Hematopoietic multipotent progenitor cell treated with erythropoietin and hydrocortisone succinate and interleukin-3 and kit ligand, for 8 days (in vitro differentiated cells): ENCODE data around the gene TMEM156.
A peak's percentile ranks its signal among the peaks of the same experiment; 100 is the strongest.
"Not testable (repeated sequence)": the region's sequence is repeated elsewhere in the genome, so short reads cannot be mapped to it uniquely, and the experiment has no call there.

Experiments used
- DNase-seq: peaks from one replicate; pipeline ENCODE4 v3.0.0-alpha.2; 2015

TMEM156 gene

GRCh38 chr4:39043058-39043860, 11.1 kb upstream of the TMEM156 start:
- DNase-seq = peak; percentile 8

- DNase-seq = no peak
Measured at GRCh38 chr4:39042366-39042765, 10.2 kb upstream of the TMEM156 start.

- DNase-seq = no peak
Measured at GRCh38 chr4:39039108-39039507, 6.9 kb upstream of the TMEM156 start.

GRCh38 chr4:39037941-39038340, 5.7 kb upstream of the TMEM156 start:
- no peak for DNase-seq

GRCh38 chr4:39037491-39037825, 5.2 kb upstream of the TMEM156 start:
- no peak for DNase-seq

GRCh38 chr4:39036172-39036571, 4.0 kb upstream of the TMEM156 start:
- no peak for DNase-seq

- not testable (repeated sequence) for DNase-seq
Measured at GRCh38 chr4:39031590-39032020, 604 bp downstream of the TMEM156 start.

GRCh38 chr4:39030725-39031124, 1.5 kb downstream of the TMEM156 start:
- DNase-seq = no peak

- no peak for DNase-seq
Measured at GRCh38 chr4:39029752-39030694, 2.2 kb downstream of the TMEM156 start.

- no peak for DNase-seq
Measured at GRCh38 chr4:39026096-39026495, 6.1 kb downstream of the TMEM156 start.

GRCh38 chr4:39025552-39026085, 6.6 kb downstream of the TMEM156 start:
- DNase-seq = peak; percentile 43

GRCh38 chr4:39024311-39024865, 7.8 kb downstream of the TMEM156 start:
- no peak for DNase-seq

- no peak for DNase-seq
Measured at GRCh38 chr4:39023059-39023458, 9.2 kb downstream of the TMEM156 start.

GRCh38 chr4:39022241-39022640, 10.0 kb downstream of the TMEM156 start:
- no peak for DNase-seq

GRCh38 chr4:39021631-39022030, 10.6 kb downstream of the TMEM156 start:
- DNase-seq = no peak

GRCh38 chr4:39020130-39020529, 12.1 kb downstream of the TMEM156 start:
- no peak for DNase-seq

- DNase-seq = no peak
Measured at GRCh38 chr4:39014028-39014427, 18.2 kb downstream of the TMEM156 start.

GRCh38 chr4:39004758-39005157, 27.5 kb downstream of the TMEM156 start:
- no peak for DNase-seq

- not testable (repeated sequence) for DNase-seq
Measured at GRCh38 chr4:39002058-39002457, 30.2 kb downstream of the TMEM156 start.

- DNase-seq = no peak
Measured at GRCh38 chr4:38995660-38996005, 36.6 kb downstream of the TMEM156 start.

- DNase-seq = no peak
Measured at GRCh38 chr4:38994135-38994534, 38.1 kb downstream of the TMEM156 start.

- DNase-seq = no peak
Measured at GRCh38 chr4:38993683-38994082, 38.5 kb downstream of the TMEM156 start.

GRCh38 chr4:38990241-38990640, 42.0 kb downstream of the TMEM156 start:
- DNase-seq = no peak
